BLaER1 (cell line): ENCODE data around the gene CEPT1.

Experiments used
- H3K27ac ChIP-seq: shearing (Covaris generic); formaldehyde crosslinking; 2 replicates; pipeline ENCODE4 v1.8.1; 2022
- H3K27me3 ChIP-seq: shearing (Covaris generic); formaldehyde crosslinking; 2 replicates; pipeline ENCODE4 v1.8.1; 2022
- H3K36me3 ChIP-seq: shearing (Covaris generic); formaldehyde crosslinking; 2 replicates; pipeline ENCODE4 v1.8.1; 2022
- H3K4me1 ChIP-seq: shearing (Covaris generic); formaldehyde crosslinking; 2 replicates; pipeline ENCODE4 v1.8.1; 2022
- H3K4me2 ChIP-seq: shearing (Covaris generic); formaldehyde crosslinking; 2 replicates; pipeline ENCODE4 v1.8.1; 2022
- H3K4me3 ChIP-seq: shearing (Covaris generic); formaldehyde crosslinking; 2 replicates; pipeline ENCODE4 v1.8.1; 2022
- H3K9ac ChIP-seq: shearing (Covaris generic); formaldehyde crosslinking; 2 replicates; pipeline ENCODE4 v1.8.1; 2022
- H3K9me3 ChIP-seq: shearing (Covaris generic); formaldehyde crosslinking; 2 replicates; pipeline ENCODE4 v1.8.1; 2022
- H4K20me1 ChIP-seq: shearing (Covaris generic); formaldehyde crosslinking; 2 replicates; pipeline ENCODE4 v1.8.1; 2022
- Cebpa-rat ChIP-seq: shearing (Covaris generic); IDR thresholded peaks from 2 replicates; pipeline ENCODE4 v1.8.1; 2022

CEPT1 gene

DNA sequence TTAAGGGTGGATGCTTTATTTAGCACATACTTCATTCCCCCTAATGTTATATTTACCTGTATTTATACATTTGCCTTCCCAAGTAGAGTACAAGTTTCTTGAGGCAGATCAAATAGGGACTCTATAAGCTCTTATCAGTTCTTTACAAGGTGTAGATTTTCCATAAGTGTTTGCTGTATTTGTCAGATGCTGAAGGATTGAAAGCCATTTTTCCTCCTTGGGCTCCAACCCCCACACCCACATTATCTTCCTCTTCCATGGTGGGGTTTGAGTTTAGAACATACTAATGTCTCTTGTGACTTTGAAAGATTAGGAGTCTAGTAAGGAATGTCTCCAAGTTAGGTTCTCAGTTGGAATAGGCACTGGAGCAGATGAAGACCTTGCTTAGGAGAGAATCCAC lies 85.1 kb downstream of the CEPT1 start:
- Histone ChIP-seq H3K4me1 (peaks cover 35% of the 10 kb centered on the region), H3K4me3 (no peak overlapping the region), H3K9me3 (no peaks in the 10 kb centered on the region), H3K27ac (no peak overlapping the region), H3K36me3 (no peaks in the 10 kb centered on the region), H3K27me3 (no peaks in the 10 kb centered on the region), H3K9ac (no peak overlapping the region), H3K4me2 (no peak overlapping the region), H4K20me1 (no peaks in the 10 kb centered on the region)
- TF ChIP-seq Cebpa-rat: no peak

GRCh38 chr1:111225717-111226400 lies 85.8 kb downstream of the CEPT1 start:
- Histone ChIP-seq H3K4me3 (no peak overlapping the region), H3K4me1 (peaks cover 27% of the 10 kb centered on the region), H3K9me3 (no peaks in the 10 kb centered on the region), H3K36me3 (no peaks in the 10 kb centered on the region), H3K27ac (no peak overlapping the region), H3K4me2 (no peak overlapping the region), H3K9ac (no peak overlapping the region), H4K20me1 (no peaks in the 10 kb centered on the region), H3K27me3 (no peaks in the 10 kb centered on the region)
- TF ChIP-seq Cebpa-rat: no peak

DNA sequence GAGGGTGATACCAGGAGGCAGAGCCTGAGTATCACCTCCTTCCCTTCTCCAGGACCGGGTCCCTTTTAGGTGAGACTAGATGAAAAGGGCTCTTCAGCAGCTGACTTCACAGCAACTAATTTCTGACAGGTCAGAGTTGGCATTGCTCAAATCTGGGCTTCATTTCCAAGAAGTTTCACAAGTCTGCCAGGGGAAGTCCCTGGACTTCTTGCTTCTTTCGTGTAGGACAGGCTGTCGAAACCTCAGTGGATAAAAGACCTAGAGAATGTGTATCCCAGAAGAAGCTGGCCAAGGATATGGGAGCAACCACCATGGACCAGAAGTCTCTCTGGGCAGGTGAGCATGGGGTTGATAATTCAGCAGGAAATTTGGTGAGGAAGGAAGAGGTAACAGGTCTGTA lies 87.4 kb downstream of the CEPT1 start, which contains the start of gene CHI3L2:
Gene CHI3L2, plus strand, starts transcription at position 280 of the 400 bp plus-strand sequence. Its CDS starts 17 bp downstream, at position 297.
- peaks cover 11% of the 10 kb centered on the region for H3K4me1 ChIP-seq
- no peak within 1 kb of the TSS for H3K4me3 ChIP-seq
- H3K36me3 ChIP-seq: no peaks in the 10 kb centered on the region
- no peak within 1 kb of the TSS for H3K9ac ChIP-seq
- H3K9me3 ChIP-seq: no peaks in the 10 kb centered on the region
- H3K27ac ChIP-seq: no peak within 1 kb of the TSS
- no peaks in the 10 kb centered on the region for H4K20me1 ChIP-seq
- no peak within 1 kb of the TSS for H3K4me2 ChIP-seq
- no peaks in the 10 kb centered on the region for H3K27me3 ChIP-seq
- no peak for TF ChIP-seq Cebpa-rat

- no peak overlapping the region for H3K4me3 ChIP-seq
- H3K4me2 ChIP-seq: no peak overlapping the region
Measured at GRCh38 chr1:111227851-111228747, 88.1 kb downstream of the CEPT1 start.

DNA sequence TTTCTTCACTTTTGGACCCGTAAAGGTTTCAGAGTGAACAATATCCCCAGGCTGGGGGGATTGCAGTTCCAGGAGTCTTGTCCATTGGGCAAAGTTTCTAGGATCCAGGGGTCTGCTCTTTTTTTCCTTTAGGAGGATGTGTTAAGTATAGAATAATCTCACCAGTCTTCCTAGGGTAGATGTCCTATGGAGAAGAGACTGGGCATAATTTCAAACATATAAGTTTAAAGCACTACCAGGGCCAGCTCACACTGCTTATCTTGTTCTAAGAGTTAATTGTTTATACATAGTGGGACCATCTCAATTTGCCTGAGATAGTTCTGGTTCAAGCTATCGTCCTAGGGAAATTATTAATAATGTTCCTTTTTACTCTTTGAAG lies 88.7 kb downstream of the CEPT1 start:
- Histone ChIP-seq H3K4me1 (no peaks in the 10 kb centered on the region), H3K36me3 (no peaks in the 10 kb centered on the region), H3K9ac (no peak overlapping the region), H3K4me3 (no peak overlapping the region), H3K27me3 (no peaks in the 10 kb centered on the region), H3K27ac (no peak overlapping the region), H4K20me1 (no peaks in the 10 kb centered on the region), H3K9me3 (no peaks in the 10 kb centered on the region), H3K4me2 (no peak overlapping the region)
- TF ChIP-seq Cebpa-rat: no peak

More at GRCh38 chr1:111227851-111228747, 88.1 kb downstream of the CEPT1 start:
- H3K27me3 ChIP-seq: no peaks in the 10 kb centered on the region
- TF ChIP-seq Cebpa-rat: no peak
- H3K27ac ChIP-seq: no peak overlapping the region
- no peak overlapping the region for H3K9ac ChIP-seq
- no peaks in the 10 kb centered on the region for H4K20me1 ChIP-seq
- peaks cover 5% of the 10 kb centered on the region for H3K4me1 ChIP-seq
- no peaks in the 10 kb centered on the region for H3K9me3 ChIP-seq
- H3K36me3 ChIP-seq: no peaks in the 10 kb centered on the region

DNA sequence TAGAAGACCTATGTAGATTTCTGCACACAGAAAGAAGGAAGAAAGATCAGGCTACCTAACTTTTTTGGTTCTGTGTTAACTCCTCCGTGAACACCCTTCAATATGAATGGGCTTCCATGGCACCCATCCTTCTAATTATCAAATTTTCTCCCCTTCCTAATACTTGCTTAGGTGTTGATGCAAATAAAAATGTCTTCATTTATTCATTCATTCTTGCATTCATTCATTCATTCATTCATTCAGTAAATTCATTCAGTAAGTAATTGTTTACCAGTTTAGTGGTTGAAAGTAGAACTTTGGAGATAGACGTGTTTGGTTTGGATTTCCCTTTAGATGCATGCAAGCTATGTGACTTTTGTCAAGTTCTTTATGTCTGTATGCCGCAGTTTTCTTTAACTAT lies 92.1 kb downstream of the CEPT1 start:
- Histone ChIP-seq H3K9ac (no peak overlapping the region), H3K4me3 (no peak overlapping the region), H3K27ac (no peak overlapping the region), H3K27me3 (no peaks in the 10 kb centered on the region), H3K4me2 (no peak overlapping the region), H4K20me1 (no peaks in the 10 kb centered on the region), H3K36me3 (no peaks in the 10 kb centered on the region), H3K9me3 (no peaks in the 10 kb centered on the region), H3K4me1 (no peaks in the 10 kb centered on the region)
- TF ChIP-seq Cebpa-rat: no peak

- H3K4me3 ChIP-seq: no peak overlapping the region
Measured at GRCh38 chr1:111234258-111234657, 94.2 kb downstream of the CEPT1 start.

More at GRCh38 chr1:111234258-111234657, 94.2 kb downstream of the CEPT1 start:
- Histone ChIP-seq H3K27ac (no peak overlapping the region), H3K9ac (no peak overlapping the region), H3K4me2 (no peak overlapping the region), H3K36me3 (no peaks in the 10 kb centered on the region), H4K20me1 (no peaks in the 10 kb centered on the region), H3K9me3 (no peaks in the 10 kb centered on the region), H3K27me3 (no peaks in the 10 kb centered on the region), H3K4me1 (no peaks in the 10 kb centered on the region)
- no peak for TF ChIP-seq Cebpa-rat
